ENCODE results near the gene FUT3. TPM values are rescaled to one million over a fixed set of nuclear protein-coding genes. Genes with fewer than 3 reads are reported as not detected.

The FUT3 gene
- total and polyA plus RNA-seq, 2 of the 4 experiments (the other 2 are of a cell fraction) = not detected

DNA sequence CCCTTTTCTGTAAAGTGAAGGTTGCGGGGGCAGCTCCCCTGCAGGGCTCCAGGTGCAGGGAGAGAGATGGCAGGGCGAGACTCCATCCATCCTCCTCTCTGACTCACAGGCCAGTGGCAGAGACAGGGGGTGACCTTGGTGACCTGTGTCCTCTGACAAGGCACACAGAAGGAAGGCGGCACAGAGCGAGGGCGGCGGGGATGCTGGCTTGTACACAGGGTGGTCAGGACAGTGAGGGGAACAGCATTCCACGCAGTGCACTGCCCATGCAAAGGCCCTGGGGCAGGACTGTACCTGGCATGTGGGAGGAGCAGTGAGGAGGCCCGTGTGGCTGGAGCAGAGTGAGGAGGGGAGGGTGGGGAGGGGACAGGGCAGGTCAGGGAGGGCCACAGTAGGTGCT, 44.6 kb upstream of the FUT3 start:
- H3K56ac ChIP-seq (ENCODE audit: extremely low read depth, insufficient read depth, low read length) = no peak overlapping the region
- peaks cover 8% of the 10 kb centered on the region for H3K4me1 ChIP-seq (ENCODE audit: control insufficient read depth, insufficient read depth, low read length)
- peak overlapping the region; percentile 55 for H2AK9ac ChIP-seq (replicated peaks; ENCODE audit: low read depth, low read length, poor library complexity)
- H2BK15ac ChIP-seq (ENCODE audit: low read depth, low read length) = no peak overlapping the region
- 100% methylated on average over 1 of the region's 8 CpGs; no CpG with 5 or more reads in 1 of the 2 experiments for WGBS, 2 experiments (ENCODE audit: extremely low coverage in 2 of 2, insufficient read length in 1 of 2)
- no peak overlapping the region for H2BK120ac ChIP-seq (ENCODE audit: low read depth, low read length)
- no peak overlapping the region for H4K5ac ChIP-seq (ENCODE audit: low read depth, low read length)
- no peak overlapping the region for H3K4me3 ChIP-seq (ENCODE audit: insufficient read depth, low read depth, low read length)
- intact Hi-C loops (cut with micrococcal nuclease) (no loop called here), in situ Hi-C loops (cut with MboI; ENCODE audit: low sequenced_read_pairs) (no loop called here), dilution Hi-C loops (cut with HindIII; ENCODE audit: low sequenced_read_pairs, unreplicated experiment) (no loop called here)
- peaks cover 22% of the 10 kb centered on the region; the same call in 1 of the 2 replicates for H3K36me3 ChIP-seq (ENCODE audit: control insufficient read depth, insufficient read depth, low read length)
- TF ChIP-seq RFX5 (IDR thresholded peaks at IDR 0.05; ENCODE audit: low read depth, low read length) (no peak), MAFK (IDR thresholded peaks at IDR 0.05; ENCODE audit: low read depth, low read length) (no peak), POLR2A (IDR thresholded peaks at IDR 0.05; ENCODE audit: low read depth, low read length) (no peak), MAZ (IDR thresholded peaks at IDR 0.05; ENCODE audit: borderline replicate concordance, low read depth, low read length) (no peak), RAD21 (IDR thresholded peaks at IDR 0.05; ENCODE audit: low read length) (no peak), CHD1 (IDR thresholded peaks at IDR 0.05; ENCODE audit: low read depth, low read length) (no peak)
- TF ChIP-seq, protein P1, sequence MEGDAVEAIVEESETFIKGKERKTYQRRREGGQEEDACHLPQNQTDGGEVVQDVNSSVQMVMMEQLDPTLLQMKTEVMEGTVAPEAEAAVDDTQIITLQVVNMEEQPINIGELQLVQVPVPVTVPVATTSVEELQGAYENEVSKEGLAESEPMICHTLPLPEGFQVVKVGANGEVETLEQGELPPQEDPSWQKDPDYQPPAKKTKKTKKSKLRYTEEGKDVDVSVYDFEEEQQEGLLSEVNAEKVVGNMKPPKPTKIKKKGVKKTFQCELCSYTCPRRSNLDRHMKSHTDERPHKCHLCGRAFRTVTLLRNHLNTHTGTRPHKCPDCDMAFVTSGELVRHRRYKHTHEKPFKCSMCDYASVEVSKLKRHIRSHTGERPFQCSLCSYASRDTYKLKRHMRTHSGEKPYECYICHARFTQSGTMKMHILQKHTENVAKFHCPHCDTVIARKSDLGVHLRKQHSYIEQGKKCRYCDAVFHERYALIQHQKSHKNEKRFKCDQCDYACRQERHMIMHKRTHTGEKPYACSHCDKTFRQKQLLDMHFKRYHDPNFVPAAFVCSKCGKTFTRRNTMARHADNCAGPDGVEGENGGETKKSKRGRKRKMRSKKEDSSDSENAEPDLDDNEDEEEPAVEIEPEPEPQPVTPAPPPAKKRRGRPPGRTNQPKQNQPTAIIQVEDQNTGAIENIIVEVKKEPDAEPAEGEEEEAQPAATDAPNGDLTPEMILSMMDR (conservative IDR thresholded peaks at IDR 0.05; ENCODE audit: low read depth, low read length) = no peak
- TF ChIP-seq, protein P2, sequence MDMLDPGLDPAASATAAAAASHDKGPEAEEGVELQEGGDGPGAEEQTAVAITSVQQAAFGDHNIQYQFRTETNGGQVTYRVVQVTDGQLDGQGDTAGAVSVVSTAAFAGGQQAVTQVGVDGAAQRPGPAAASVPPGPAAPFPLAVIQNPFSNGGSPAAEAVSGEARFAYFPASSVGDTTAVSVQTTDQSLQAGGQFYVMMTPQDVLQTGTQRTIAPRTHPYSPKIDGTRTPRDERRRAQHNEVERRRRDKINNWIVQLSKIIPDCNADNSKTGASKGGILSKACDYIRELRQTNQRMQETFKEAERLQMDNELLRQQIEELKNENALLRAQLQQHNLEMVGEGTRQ (IDR thresholded peaks at IDR 0.05; ENCODE audit: low read depth, low read length) = no peak
- no peak overlapping the region for H3K27ac ChIP-seq (ENCODE audit: insufficient read depth, low read length)
- no peak for ATAC-seq (ENCODE audit: low read depth)
- no peak overlapping the region for H2AFZ ChIP-seq (replicated peaks; ENCODE audit: low read length, poor library complexity)
- H3K9me3 ChIP-seq (ENCODE audit: control insufficient read depth, insufficient read depth, low read length) = no peaks in the 10 kb centered on the region
- no peak overlapping the region for H4K91ac ChIP-seq (ENCODE audit: insufficient read depth, low read depth, low read length)
- no peak overlapping the region for H3K18ac ChIP-seq (ENCODE audit: low read depth, low read length)
- H2AK5ac ChIP-seq (ENCODE audit: low read depth, low read length) = no peak overlapping the region
- no peak overlapping the region for H3K9ac ChIP-seq (ENCODE audit: low read depth, low read length)
- no peak overlapping the region for H3K14ac ChIP-seq (replicated peaks; ENCODE audit: low read depth, low read length)
- no peaks in the 10 kb centered on the region for H3K9me1 ChIP-seq (ENCODE audit: insufficient read depth, low read length)
- POLR2A ChIA-PET (ENCODE audit: unreplicated experiment) = no interaction called here
- H2BK5ac ChIP-seq (ENCODE audit: low read depth, low read length, poor library complexity, severe bottlenecking) = no peak overlapping the region
- no peak overlapping the region for H3K4me2 ChIP-seq (ENCODE audit: low read depth, low read length)
- no peak for DNase-seq
- no peak overlapping the region for H3K23ac ChIP-seq (ENCODE audit: low read depth, low read length)
- H4K8ac ChIP-seq (ENCODE audit: low read depth in 2 of 2, low read length in 2 of 2) = no peak overlapping the region
- no TSS peak for BruUV-seq (replicated peaks)
- no peak overlapping the region for H3K4ac ChIP-seq (ENCODE audit: low read depth, low read length)
- CTCF ChIA-PET = no interaction called here
- no peaks in the 10 kb centered on the region for H3K27me3 ChIP-seq (ENCODE audit: control insufficient read depth, insufficient read depth, low read length)
- H4K20me1 ChIP-seq (ENCODE audit: insufficient read depth, low read length) = peaks cover 36% of the 10 kb centered on the region
- peaks cover 7 to 25% of the 10 kb centered on the region in 2 experiments; a peak in 3 of 4 replicates for H3K79me1 ChIP-seq (ENCODE audit: low read depth in 1 of 2, low read length in 2 of 2)
- no peak overlapping the region for H2BK20ac ChIP-seq (ENCODE audit: low read depth, low read length)
